ENCODE results near the gene AFDN.

AFDN gene

DNA sequence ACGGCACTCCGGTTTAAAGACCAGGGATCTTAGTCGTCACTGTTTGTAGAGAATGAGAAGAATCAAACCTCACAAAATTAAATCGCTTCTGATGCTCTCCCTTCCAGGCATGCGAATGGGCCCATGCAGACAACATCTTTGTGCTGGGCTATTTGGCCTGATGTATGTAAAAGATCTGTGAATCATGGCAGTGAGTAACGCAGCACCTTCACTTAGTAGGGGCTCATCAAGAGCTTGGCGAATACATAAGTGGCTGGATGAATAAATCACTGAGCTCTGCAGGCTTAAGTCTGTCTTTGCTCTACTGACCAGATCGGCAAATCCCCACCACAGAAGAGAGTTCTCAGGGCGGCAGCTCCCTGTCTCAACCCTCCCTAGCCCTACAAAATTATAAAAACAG is 44.8 kb upstream of the AFDN start:
- no peak for DNase-seq (ENCODE audit: low read depth)
- TF ChIP-seq, protein P1, sequence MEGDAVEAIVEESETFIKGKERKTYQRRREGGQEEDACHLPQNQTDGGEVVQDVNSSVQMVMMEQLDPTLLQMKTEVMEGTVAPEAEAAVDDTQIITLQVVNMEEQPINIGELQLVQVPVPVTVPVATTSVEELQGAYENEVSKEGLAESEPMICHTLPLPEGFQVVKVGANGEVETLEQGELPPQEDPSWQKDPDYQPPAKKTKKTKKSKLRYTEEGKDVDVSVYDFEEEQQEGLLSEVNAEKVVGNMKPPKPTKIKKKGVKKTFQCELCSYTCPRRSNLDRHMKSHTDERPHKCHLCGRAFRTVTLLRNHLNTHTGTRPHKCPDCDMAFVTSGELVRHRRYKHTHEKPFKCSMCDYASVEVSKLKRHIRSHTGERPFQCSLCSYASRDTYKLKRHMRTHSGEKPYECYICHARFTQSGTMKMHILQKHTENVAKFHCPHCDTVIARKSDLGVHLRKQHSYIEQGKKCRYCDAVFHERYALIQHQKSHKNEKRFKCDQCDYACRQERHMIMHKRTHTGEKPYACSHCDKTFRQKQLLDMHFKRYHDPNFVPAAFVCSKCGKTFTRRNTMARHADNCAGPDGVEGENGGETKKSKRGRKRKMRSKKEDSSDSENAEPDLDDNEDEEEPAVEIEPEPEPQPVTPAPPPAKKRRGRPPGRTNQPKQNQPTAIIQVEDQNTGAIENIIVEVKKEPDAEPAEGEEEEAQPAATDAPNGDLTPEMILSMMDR (IDR thresholded peaks at IDR 0.05; ENCODE audit: low read length, missing control alignments), result no peak

GRCh38 chr6:167782698-167783517 is 43.8 kb upstream of the AFDN start:
- no peak for DNase-seq (ENCODE audit: low read depth)
- no peak overlapping the region for H3K4me3 ChIP-seq (replicated peaks; ENCODE audit: low read depth, low read length)
- TF ChIP-seq, protein P1 (IDR thresholded peaks at IDR 0.05; ENCODE audit: low read length, missing control alignments), result no peak

More for the DNA sequence above, 44.8 kb upstream of the AFDN start:
- no peak overlapping the region for H3K4me3 ChIP-seq (replicated peaks; ENCODE audit: low read depth, low read length)

DNA sequence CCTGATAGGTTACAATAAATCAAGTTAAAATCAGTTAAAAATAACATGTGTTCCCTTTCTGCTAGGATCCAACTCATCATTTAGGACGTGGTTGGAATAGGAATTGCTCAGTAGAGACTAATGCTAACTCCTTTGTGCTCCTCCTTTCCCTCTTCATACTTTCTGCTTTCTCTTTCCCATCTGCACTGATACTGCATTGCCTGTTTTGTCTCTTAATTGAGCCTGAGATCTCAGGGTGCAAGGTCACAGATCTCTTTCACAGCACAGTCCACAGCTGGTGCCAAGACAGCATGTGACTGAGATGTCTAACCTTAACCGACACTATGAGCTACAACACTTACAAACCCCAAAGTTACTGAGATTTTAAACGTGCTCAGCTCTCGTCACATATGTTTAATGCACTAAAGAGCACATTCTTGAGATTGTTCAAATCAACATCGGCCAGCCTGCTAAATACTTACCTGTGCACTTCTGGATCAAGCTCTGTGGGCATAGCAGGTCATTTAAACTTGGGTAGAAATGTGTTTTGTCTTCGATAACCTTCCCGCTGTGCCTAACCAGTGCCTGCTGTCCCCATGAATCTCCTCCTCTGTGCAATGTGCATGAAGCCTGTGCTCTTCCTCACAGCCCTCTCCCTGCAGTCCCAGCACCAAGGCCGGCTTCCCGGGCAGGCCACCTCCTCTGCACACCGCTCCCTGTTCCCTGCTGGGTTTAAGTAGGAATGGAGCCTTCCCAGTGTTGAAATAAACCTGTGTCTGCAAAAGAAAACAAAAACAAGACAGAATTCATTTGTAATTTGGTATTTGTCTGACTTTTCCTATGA is 39.6 kb upstream of the AFDN start:
- DNase-seq (ENCODE audit: low read depth), result no peak
- no peak overlapping the region for H3K4me3 ChIP-seq (replicated peaks; ENCODE audit: low read depth, low read length)
- TF ChIP-seq, protein P1 (IDR thresholded peaks at IDR 0.05; ENCODE audit: low read length, missing control alignments), result no peak

- DNase-seq (ENCODE audit: low read depth), result no peak
- no peak overlapping the region for H3K4me3 ChIP-seq (replicated peaks; ENCODE audit: low read depth, low read length)
- TF ChIP-seq, protein P1 (IDR thresholded peaks at IDR 0.05; ENCODE audit: low read length, missing control alignments), result no peak
Measured at GRCh38 chr6:167787896-167788562, 38.7 kb upstream of the AFDN start.

- H3K4me3 ChIP-seq (replicated peaks; ENCODE audit: low read depth, low read length), result no peak overlapping the region
- TF ChIP-seq, protein P1 (IDR thresholded peaks at IDR 0.05; ENCODE audit: low read length, missing control alignments), result no peak
- DNase-seq (ENCODE audit: low read depth), result no peak
Measured at GRCh38 chr6:167788563-167788903, 38.2 kb upstream of the AFDN start.

GRCh38 chr6:167789358-167789757 is 37.4 kb upstream of the AFDN start:
- TF ChIP-seq, protein P1 (IDR thresholded peaks at IDR 0.05; ENCODE audit: low read length, missing control alignments), result no peak
- no peak overlapping the region for H3K4me3 ChIP-seq (replicated peaks; ENCODE audit: low read depth, low read length)
- DNase-seq (ENCODE audit: low read depth), result no peak

All from fibroblast of pulmonary artery (primary cell).